Measurements from ENCODE around the gene NTRK1. TPM values are rescaled to one million over a fixed set of nuclear protein-coding genes. Genes with fewer than 3 reads are reported as not detected.

NTRK1 gene
- total and polyA plus RNA-seq, 4 donors: 0.13 to 0.17 (median 0.14) TPM

DNA sequence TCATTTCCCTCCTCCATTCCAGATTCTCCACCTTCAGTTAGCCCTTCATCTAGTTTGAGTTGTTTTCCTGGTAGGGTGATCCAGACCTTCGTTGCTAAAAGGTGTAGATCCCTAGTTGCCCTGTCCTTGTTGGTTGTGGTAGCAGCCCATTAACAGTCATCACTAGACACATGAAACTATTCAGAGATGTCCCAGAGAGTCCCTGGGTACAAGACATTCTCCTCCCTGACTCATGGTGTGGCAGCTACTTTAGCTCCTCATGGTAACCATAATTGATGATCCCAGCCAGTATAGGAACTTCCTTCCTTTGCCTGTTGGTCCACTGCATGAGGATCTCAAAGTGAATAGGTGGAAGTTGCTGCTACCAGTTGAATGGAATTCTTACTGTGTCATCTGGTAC lies 38.0 kb upstream of the NTRK1 start:
- DNase-seq (ENCODE audit: low spot score): no peak
- H3K4me3 ChIP-seq (ENCODE audit: low read depth in 1 of 3, low read length in 3 of 3): no peak overlapping the region
- H3K9ac ChIP-seq (ENCODE audit: low read depth in 1 of 2, low read length in 2 of 2): no peak overlapping the region
- peaks cover 0 to 4% (median 0%) of the 10 kb centered on the region in 4 donors for H3K27me3 ChIP-seq (ENCODE audit: control insufficient read depth in 4 of 4, insufficient read depth in 4 of 4, low read length in 3 of 4)
- H3K36me3 ChIP-seq (ENCODE audit: control insufficient read depth in 4 of 4, insufficient read depth in 3 of 4, low read depth in 1 of 4, low read length in 3 of 4): no peaks in the 10 kb centered on the region
- TF ChIP-seq FOXA2 (IDR thresholded peaks at IDR 0.05): no peak
- TF ChIP-seq, protein P1, sequence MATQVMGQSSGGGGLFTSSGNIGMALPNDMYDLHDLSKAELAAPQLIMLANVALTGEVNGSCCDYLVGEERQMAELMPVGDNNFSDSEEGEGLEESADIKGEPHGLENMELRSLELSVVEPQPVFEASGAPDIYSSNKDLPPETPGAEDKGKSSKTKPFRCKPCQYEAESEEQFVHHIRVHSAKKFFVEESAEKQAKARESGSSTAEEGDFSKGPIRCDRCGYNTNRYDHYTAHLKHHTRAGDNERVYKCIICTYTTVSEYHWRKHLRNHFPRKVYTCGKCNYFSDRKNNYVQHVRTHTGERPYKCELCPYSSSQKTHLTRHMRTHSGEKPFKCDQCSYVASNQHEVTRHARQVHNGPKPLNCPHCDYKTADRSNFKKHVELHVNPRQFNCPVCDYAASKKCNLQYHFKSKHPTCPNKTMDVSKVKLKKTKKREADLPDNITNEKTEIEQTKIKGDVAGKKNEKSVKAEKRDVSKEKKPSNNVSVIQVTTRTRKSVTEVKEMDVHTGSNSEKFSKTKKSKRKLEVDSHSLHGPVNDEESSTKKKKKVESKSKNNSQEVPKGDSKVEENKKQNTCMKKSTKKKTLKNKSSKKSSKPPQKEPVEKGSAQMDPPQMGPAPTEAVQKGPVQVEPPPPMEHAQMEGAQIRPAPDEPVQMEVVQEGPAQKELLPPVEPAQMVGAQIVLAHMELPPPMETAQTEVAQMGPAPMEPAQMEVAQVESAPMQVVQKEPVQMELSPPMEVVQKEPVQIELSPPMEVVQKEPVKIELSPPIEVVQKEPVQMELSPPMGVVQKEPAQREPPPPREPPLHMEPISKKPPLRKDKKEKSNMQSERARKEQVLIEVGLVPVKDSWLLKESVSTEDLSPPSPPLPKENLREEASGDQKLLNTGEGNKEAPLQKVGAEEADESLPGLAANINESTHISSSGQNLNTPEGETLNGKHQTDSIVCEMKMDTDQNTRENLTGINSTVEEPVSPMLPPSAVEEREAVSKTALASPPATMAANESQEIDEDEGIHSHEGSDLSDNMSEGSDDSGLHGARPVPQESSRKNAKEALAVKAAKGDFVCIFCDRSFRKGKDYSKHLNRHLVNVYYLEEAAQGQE (IDR thresholded peaks at IDR 0.05): no peak
- TF ChIP-seq HNF4A (conservative IDR thresholded peaks at IDR 0.05): no peak
- TF ChIP-seq, protein P2, sequence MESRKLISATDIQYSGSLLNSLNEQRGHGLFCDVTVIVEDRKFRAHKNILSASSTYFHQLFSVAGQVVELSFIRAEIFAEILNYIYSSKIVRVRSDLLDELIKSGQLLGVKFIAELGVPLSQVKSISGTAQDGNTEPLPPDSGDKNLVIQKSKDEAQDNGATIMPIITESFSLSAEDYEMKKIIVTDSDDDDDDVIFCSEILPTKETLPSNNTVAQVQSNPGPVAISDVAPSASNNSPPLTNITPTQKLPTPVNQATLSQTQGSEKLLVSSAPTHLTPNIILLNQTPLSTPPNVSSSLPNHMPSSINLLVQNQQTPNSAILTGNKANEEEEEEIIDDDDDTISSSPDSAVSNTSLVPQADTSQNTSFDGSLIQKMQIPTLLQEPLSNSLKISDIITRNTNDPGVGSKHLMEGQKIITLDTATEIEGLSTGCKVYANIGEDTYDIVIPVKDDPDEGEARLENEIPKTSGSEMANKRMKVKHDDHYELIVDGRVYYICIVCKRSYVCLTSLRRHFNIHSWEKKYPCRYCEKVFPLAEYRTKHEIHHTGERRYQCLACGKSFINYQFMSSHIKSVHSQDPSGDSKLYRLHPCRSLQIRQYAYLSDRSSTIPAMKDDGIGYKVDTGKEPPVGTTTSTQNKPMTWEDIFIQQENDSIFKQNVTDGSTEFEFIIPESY (IDR thresholded peaks at IDR 0.05): no peak
- TF ChIP-seq FOXA1 (IDR thresholded peaks at IDR 0.05): no peak
- TF ChIP-seq NR2F2 (IDR thresholded peaks at IDR 0.05): no peak
- no peak for TF ChIP-seq HNF4G (IDR thresholded peaks at IDR 0.05)
- TF ChIP-seq, protein P3, sequence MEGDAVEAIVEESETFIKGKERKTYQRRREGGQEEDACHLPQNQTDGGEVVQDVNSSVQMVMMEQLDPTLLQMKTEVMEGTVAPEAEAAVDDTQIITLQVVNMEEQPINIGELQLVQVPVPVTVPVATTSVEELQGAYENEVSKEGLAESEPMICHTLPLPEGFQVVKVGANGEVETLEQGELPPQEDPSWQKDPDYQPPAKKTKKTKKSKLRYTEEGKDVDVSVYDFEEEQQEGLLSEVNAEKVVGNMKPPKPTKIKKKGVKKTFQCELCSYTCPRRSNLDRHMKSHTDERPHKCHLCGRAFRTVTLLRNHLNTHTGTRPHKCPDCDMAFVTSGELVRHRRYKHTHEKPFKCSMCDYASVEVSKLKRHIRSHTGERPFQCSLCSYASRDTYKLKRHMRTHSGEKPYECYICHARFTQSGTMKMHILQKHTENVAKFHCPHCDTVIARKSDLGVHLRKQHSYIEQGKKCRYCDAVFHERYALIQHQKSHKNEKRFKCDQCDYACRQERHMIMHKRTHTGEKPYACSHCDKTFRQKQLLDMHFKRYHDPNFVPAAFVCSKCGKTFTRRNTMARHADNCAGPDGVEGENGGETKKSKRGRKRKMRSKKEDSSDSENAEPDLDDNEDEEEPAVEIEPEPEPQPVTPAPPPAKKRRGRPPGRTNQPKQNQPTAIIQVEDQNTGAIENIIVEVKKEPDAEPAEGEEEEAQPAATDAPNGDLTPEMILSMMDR (IDR thresholded peaks at IDR 0.05; ENCODE audit: low read depth, low read length, missing input control): no peak
- no peak for TF ChIP-seq GABPA (IDR thresholded peaks at IDR 0.05 in 1 of 2, conservative IDR thresholded peaks at IDR 0.05 in 1 of 2)
- TF ChIP-seq JUND (IDR thresholded peaks at IDR 0.05): no peak
- TF ChIP-seq RAD21 (IDR thresholded peaks at IDR 0.05): no peak
- TF ChIP-seq SP1 (IDR thresholded peaks at IDR 0.05): no peak
- TF ChIP-seq EGR1 (IDR thresholded peaks at IDR 0.05; ENCODE audit: low read depth in 2 of 2): no peak
- TF ChIP-seq YY1 (IDR thresholded peaks at IDR 0.05): no peak
- TF ChIP-seq, protein P4, sequence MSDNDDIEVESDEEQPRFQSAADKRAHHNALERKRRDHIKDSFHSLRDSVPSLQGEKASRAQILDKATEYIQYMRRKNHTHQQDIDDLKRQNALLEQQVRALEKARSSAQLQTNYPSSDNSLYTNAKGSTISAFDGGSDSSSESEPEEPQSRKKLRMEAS (IDR thresholded peaks at IDR 0.05): no peak
- TF ChIP-seq, protein P5, sequence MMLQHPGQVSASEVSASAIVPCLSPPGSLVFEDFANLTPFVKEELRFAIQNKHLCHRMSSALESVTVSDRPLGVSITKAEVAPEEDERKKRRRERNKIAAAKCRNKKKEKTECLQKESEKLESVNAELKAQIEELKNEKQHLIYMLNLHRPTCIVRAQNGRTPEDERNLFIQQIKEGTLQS (IDR thresholded peaks at IDR 0.05): no peak
- no peaks in the 10 kb centered on the region for H3K4me1 ChIP-seq (ENCODE audit: control insufficient read depth in 4 of 4, insufficient read depth in 4 of 4, low read length in 3 of 4)
- no peaks in the 10 kb centered on the region for H3K9me3 ChIP-seq (ENCODE audit: control insufficient read depth in 4 of 4, low read length in 3 of 4)
- no peak overlapping the region for H3K27ac ChIP-seq (ENCODE audit: low read depth in 1 of 2, low read length in 2 of 2)
- WGBS: 60% methylated on average over 1 of the region's 1 CpG

Measured in liver (tissue), 9 donors.